HepG2 (cell line): ENCODE measurements around the gene OR2B2. TPM values are rescaled to one million over a fixed set of nuclear protein-coding genes. Genes with fewer than 3 reads are reported as not detected.
A peak's percentile ranks its signal among the peaks of the same experiment; 100 is the strongest.

Source experiments
- CTCF ChIP-seq: sonication (generic); formaldehyde crosslinking; IDR thresholded peaks from 2 replicates; pipeline ENCODE4 v1.5.0; 2020; ENCODE audit warnings: mild to moderate bottlenecking, missing genetic modification reagents, moderate library complexity
- MBNL3 ChIP-seq: fragments of 250-450 bp; sonication (Bioruptor Pico); conservative IDR thresholded peaks from 2 replicates; pipeline ENCODE4 v1.8.0; 2022; ENCODE audit warnings: mild to moderate bottlenecking, inconsistent platforms
- ONECUT2 ChIP-seq: sonication (generic); formaldehyde crosslinking; IDR thresholded peaks from 2 replicates; pipeline ENCODE4 v1.4.0; 2020; ENCODE audit warnings: missing genetic modification reagents
- UBTF ChIP-seq: sonication (generic); formaldehyde crosslinking; IDR thresholded peaks from 2 replicates; pipeline ENCODE4 v1.4.0; 2020; ENCODE audit warnings: mild to moderate bottlenecking, missing genetic modification reagents
- ZBTB20 ChIP-seq: sonication (generic); formaldehyde crosslinking; IDR thresholded peaks from 2 replicates; pipeline ENCODE4 v1.8.1; 2023; ENCODE audit warnings: missing genetic modification reagents, low read depth, mild to moderate bottlenecking, borderline replicate concordance
- ZBTB7A ChIP-seq: sonication (generic); formaldehyde crosslinking; IDR thresholded peaks from 2 replicates; pipeline ENCODE4 v1.8.0; 2022; ENCODE audit warnings: mild to moderate bottlenecking, missing genetic modification reagents
- ZBTB7B ChIP-seq: sonication (generic); formaldehyde crosslinking; IDR thresholded peaks from 2 replicates; pipeline ENCODE4 v1.4.0; 2020; ENCODE audit warnings: missing genetic modification reagents
- ZEB1 ChIP-seq: IDR thresholded peaks from 2 replicates; pipeline ENCODE4 v1.6.1; 2012; ENCODE audit warnings: mild to moderate bottlenecking, low read depth, inconsistent platforms; ENCODE audit not compliant: insufficient replicate concordance
- ZKSCAN1 ChIP-seq: fragments of 150-350 bp; IDR thresholded peaks from 2 replicates; pipeline ENCODE4 v1.6.1; 2014; ENCODE audit warnings: low read length
- ZNF326 ChIP-seq: sonication (generic); formaldehyde crosslinking; IDR thresholded peaks from 2 replicates; pipeline ENCODE4 v1.4.0; 2020; ENCODE audit warnings: missing genetic modification reagents, borderline replicate concordance
- ZNF333 ChIP-seq: sonication (generic); formaldehyde crosslinking; IDR thresholded peaks from 2 replicates; pipeline ENCODE4 v1.4.0; 2020; ENCODE audit warnings: mild to moderate bottlenecking, missing genetic modification reagents, borderline replicate concordance
- ZNF354B ChIP-seq: sonication (generic); formaldehyde crosslinking; IDR thresholded peaks from 2 replicates; pipeline ENCODE4 v1.8.0; 2022; ENCODE audit warnings: mild to moderate bottlenecking, missing genetic modification reagents
- ZNF513 ChIP-seq: sonication (generic); formaldehyde crosslinking; conservative IDR thresholded peaks from 2 replicates; pipeline ENCODE4 v1.5.0; 2020; ENCODE audit warnings: missing genetic modification reagents
- ZNF761 ChIP-seq: sonication (generic); formaldehyde crosslinking; conservative IDR thresholded peaks from 2 replicates; pipeline ENCODE4 v1.4.0; 2020; ENCODE audit warnings: mild to moderate bottlenecking, missing genetic modification reagents
- ZNF879 ChIP-seq: sonication (generic); formaldehyde crosslinking; IDR thresholded peaks from 2 replicates; pipeline ENCODE4 v1.8.1; 2023; ENCODE audit warnings: missing genetic modification reagents
- polyA plus RNA-seq, 8 experiments: library from polyadenylated mRNA; depleted of rRNA in 3 of 8; stranded (reverse) in 7 of 8; unstranded in 1 of 8; fragments of >200 nt; fragmentation: Illumina TruSeq in 4 of 8; extraction: Trizol in 4 of 8; gene quantifications; 2 replicates each; pipeline versions ENCODE4 v1.2.1 to v1.2.3, GENCODE V29; 2011 to 2016; ENCODE audit warnings: low read depth in 4 of 8, missing spikeins in 1 of 8, mixed read lengths in 1 of 8; ENCODE audit not compliant: insufficient read depth in 1 of 8
- total RNA-seq, 5 experiments: library from RNA; depleted of rRNA; stranded (reverse); fragments of >200 nt; fragmentation: Illumina TruSeq; extraction: Trizol; gene quantifications; 2 replicates each; pipeline ENCODE4 v1.2.3, GENCODE V29; 2016; ENCODE audit warnings: low read depth in 1 of 5
- TF ChIP-seq, protein P1 (sequence below): sonication (generic); formaldehyde crosslinking; IDR thresholded peaks from 2 replicates; pipeline ENCODE4 v1.4.0; 2020; ENCODE audit warnings: mild to moderate bottlenecking, missing genetic modification reagents
- TF ChIP-seq, protein P2 (sequence below): sonication (generic); formaldehyde crosslinking; IDR thresholded peaks from 2 replicates; pipeline ENCODE4 v1.4.0; 2020; ENCODE audit warnings: missing genetic modification reagents, borderline replicate concordance

Gene OR2B2
- total and polyA plus RNA-seq, 2 of the 13 experiments (the other 11 are each of a cell fraction or from before 2014, with no cell fraction given), result not detected

DNA sequence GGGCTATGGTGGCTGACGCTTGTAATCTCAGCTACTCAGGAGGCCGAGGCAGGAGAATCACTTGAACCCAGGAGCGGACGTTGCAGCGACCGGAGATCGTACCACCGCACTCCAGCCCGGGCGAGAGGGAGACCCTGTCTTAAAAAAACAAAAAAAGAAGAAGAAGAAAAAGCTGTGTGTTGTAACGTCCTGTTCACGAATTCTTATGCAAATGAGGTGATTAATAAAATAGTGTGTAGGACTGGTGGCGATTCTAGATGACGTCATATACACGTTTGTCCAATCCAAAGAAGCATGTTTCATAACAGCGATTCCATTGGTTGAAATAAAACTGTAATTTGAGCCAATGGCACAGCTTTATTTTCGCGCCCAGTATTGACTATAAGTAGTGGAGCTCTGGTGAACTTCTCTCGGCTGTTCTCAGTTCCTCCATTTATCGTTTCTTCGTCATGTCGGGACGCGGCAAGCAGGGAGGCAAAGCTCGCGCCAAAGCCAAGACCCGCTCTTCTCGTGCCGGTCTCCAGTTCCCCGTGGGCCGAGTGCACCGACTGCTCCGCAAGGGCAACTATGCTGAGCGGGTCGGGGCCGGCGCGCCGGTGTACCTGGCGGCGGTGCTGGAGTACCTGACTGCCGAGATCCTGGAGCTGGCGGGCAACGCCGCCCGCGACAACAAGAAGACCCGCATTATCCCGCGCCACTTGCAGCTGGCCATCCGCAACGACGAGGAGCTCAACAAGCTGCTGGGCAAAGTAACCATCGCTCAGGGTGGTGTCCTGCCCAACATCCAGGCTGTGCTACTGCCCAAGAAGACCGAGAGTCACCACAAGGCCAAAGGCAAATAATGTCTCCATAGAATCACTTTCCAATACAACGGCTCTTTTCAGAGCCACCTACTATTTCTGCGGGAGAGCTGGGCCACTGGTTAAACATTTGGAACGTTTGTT is 47.0 kb downstream of the OR2B2 start (continued):
- TF ChIP-seq UBTF (CRISPR knock-in tag) (peak; percentile 91), ZNF333 (CRISPR knock-in tag) (no peak), ZNF513 (CRISPR knock-in tag) (no peak), ZNF354B (CRISPR knock-in tag) (no peak), ZBTB20 (no peak), ZNF326 (CRISPR knock-in tag) (no peak), CTCF (no peak), ZBTB7B (CRISPR knock-in tag) (no peak), MBNL3 (CRISPR knock-in tag) (no peak), ZNF879 (no peak), ZKSCAN1 (no peak), ONECUT2 (CRISPR knock-in tag) (no peak), ZEB1 (no peak), ZNF761 (CRISPR knock-in tag) (no peak), ZBTB7A (no peak)
- TF ChIP-seq, protein P1, sequence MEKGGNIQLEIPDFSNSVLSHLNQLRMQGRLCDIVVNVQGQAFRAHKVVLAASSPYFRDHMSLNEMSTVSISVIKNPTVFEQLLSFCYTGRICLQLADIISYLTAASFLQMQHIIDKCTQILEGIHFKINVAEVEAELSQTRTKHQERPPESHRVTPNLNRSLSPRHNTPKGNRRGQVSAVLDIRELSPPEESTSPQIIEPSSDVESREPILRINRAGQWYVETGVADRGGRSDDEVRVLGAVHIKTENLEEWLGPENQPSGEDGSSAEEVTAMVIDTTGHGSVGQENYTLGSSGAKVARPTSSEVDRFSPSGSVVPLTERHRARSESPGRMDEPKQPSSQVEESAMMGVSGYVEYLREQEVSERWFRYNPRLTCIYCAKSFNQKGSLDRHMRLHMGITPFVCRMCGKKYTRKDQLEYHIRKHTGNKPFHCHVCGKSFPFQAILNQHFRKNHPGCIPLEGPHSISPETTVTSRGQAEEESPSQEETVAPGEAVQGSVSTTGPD (CRISPR knock-in tag), result no peak; the same call in 1 of the 2 replicates
- TF ChIP-seq, protein P2, sequence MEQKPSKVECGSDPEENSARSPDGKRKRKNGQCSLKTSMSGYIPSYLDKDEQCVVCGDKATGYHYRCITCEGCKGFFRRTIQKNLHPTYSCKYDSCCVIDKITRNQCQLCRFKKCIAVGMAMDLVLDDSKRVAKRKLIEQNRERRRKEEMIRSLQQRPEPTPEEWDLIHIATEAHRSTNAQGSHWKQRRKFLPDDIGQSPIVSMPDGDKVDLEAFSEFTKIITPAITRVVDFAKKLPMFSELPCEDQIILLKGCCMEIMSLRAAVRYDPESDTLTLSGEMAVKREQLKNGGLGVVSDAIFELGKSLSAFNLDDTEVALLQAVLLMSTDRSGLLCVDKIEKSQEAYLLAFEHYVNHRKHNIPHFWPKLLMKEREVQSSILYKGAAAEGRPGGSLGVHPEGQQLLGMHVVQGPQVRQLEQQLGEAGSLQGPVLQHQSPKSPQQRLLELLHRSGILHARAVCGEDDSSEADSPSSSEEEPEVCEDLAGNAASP (CRISPR knock-in tag), result no peak
